CD4-positive, alpha-beta T cell treated with Interleukin-6 at 100 ng/mL for 8 hours (primary cell): ENCODE data around the gene OR2AK2.

ENCODE experiments used
- DNase-seq: peaks from one replicate; pipeline ENCODE4 v3.0.0-alpha.2; 2020; ENCODE audit warnings: mixed read lengths, low spot score

The OR2AK2 gene

GRCh38 chr1:247964933-247965332 is at the start of gene OR2AK2:
Gene OR2AK2 (plus strand): TSS chr1:247965233. CDS start chr1:247965377, 144 bp downstream.
- no peak for DNase-seq

GRCh38 chr1:247919952-247920351 is 45.1 kb upstream of the OR2AK2 start, which contains the start of gene OR2T8:
Gene OR2T8 (plus strand): TSS chr1:247920252. CDS start chr1:247921018, 766 bp downstream.
- DNase-seq: no peak

GRCh38 chr1:247923941-247924340 is 41.1 kb upstream of the OR2AK2 start:
- DNase-seq: no peak

GRCh38 chr1:247924868-247925267 is 40.2 kb upstream of the OR2AK2 start, which contains the start of gene OR2AJ1:
Gene OR2AJ1 (plus strand): TSS chr1:247924889. CDS start chr1:247933769, 8,880 bp downstream.
- no peak for DNase-seq

- DNase-seq: no peak
Measured at GRCh38 chr1:247933989-247934388, 31.0 kb upstream of the OR2AK2 start.

- no peak for DNase-seq
Measured at GRCh38 chr1:247935781-247936180, 29.3 kb upstream of the OR2AK2 start.

GRCh38 chr1:247936415-247936814 is 28.6 kb upstream of the OR2AK2 start:
- DNase-seq: no peak

- peak; percentile 82 for DNase-seq
Measured at GRCh38 chr1:247936965-247937734, 27.9 kb upstream of the OR2AK2 start.

- DNase-seq: no peak
Measured at GRCh38 chr1:247942624-247943023, 22.4 kb upstream of the OR2AK2 start.

GRCh38 chr1:247948558-247948957 is 16.5 kb upstream of the OR2AK2 start, which contains the start of gene OR2L8:
Gene OR2L8 (plus strand): TSS chr1:247948858. CDS start chr1:247948858, 0 bp downstream.
- no peak for DNase-seq

GRCh38 chr1:247953408-247953807 is 11.6 kb upstream of the OR2AK2 start:
- DNase-seq: no peak

GRCh38 chr1:247961791-247962190 is 3.2 kb upstream of the OR2AK2 start:
- no peak for DNase-seq

GRCh38 chr1:247962911-247963588 is 2.0 kb upstream of the OR2AK2 start:
- no peak for DNase-seq

- DNase-seq: no peak
Measured at GRCh38 chr1:247966532-247967204, 1.6 kb downstream of the OR2AK2 start.

- DNase-seq: no peak
Measured at GRCh38 chr1:247992986-247993385, 28.0 kb downstream of the OR2AK2 start.

GRCh38 chr1:247998811-247999210 is 33.8 kb downstream of the OR2AK2 start:
- DNase-seq: no peak

- no peak for DNase-seq
Measured at GRCh38 chr1:248000169-248000568, 35.1 kb downstream of the OR2AK2 start.

GRCh38 chr1:248007778-248008177 is 42.7 kb downstream of the OR2AK2 start:
- no peak for DNase-seq

GRCh38 chr1:248009681-248010080 is 44.6 kb downstream of the OR2AK2 start:
- no peak for DNase-seq

GRCh38 chr1:248013229-248013710 is 48.2 kb downstream of the OR2AK2 start, which contains the start of gene OR2L5:
Gene OR2L5 (plus strand): TSS chr1:248013660. CDS start chr1:248021948, 8,288 bp downstream.
- no peak for DNase-seq

- DNase-seq: no peak
Measured at GRCh38 chr1:248015803-248016202, 50.8 kb downstream of the OR2AK2 start.
